Stomach (tissue), 4 donors: Measurements from ENCODE around the gene IFT43.

Experiments used
- EP300 ChIP-seq: sonication (generic); formaldehyde crosslinking; IDR thresholded peaks from one replicate; pipeline ENCODE4 v1.6.1; 2017; ENCODE audit warnings: antibody characterized with exemption
- POLR2A ChIP-seq, 4 donors: fragments of 450-650 bp; IDR thresholded peaks; one replicate each; pipeline ENCODE4 v1.6.1; 2016; ENCODE audit warnings: antibody characterized with exemption in 4 of 4, control low read depth in 2 of 4, mild to moderate bottlenecking in 1 of 4, moderate library complexity in 1 of 4
- POLR2AphosphoS5 ChIP-seq, 3 donors: sonication (generic); formaldehyde crosslinking; IDR thresholded peaks; one replicate each; pipeline ENCODE4 v1.6.1; 2016; ENCODE audit warnings: antibody characterized with exemption in 3 of 3
- TF ChIP-seq, protein P1 (sequence below), 7 experiments: fragments of 450-650 bp in 4 of 7; fragments of 200-600 bp in 3 of 7; sonication (generic) in 3 of 7; IDR thresholded peaks; one replicate each; pipeline ENCODE4 v1.5.1; 2016 to 2019; ENCODE audit warnings: antibody characterized with exemption in 7 of 7, control low read depth in 2 of 7, mild to moderate bottlenecking in 1 of 7

DNA sequence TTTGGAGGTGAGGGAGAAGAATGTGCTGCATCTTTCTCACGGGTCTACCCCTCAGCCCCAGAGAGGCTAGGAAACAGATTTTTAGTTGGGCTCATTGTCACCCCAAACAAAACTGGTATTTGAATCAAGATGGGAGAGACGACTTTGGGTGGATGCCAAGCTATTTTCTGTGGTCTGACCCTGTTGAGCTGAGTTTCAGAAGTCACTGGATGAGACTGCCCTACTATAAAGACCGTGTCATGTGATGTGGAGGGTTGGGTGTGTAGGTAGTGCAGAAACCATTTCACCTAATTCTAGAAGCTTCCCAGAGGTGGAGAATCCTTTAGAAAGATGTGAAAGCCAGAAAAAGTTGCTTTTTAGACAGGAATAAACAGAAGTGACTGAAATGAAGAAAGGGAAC lies 60.2 kb downstream of the IFT43 start:
- no peak for TF ChIP-seq POLR2A (IDR thresholded peaks at IDR 0.05)
- TF ChIP-seq, protein P1, sequence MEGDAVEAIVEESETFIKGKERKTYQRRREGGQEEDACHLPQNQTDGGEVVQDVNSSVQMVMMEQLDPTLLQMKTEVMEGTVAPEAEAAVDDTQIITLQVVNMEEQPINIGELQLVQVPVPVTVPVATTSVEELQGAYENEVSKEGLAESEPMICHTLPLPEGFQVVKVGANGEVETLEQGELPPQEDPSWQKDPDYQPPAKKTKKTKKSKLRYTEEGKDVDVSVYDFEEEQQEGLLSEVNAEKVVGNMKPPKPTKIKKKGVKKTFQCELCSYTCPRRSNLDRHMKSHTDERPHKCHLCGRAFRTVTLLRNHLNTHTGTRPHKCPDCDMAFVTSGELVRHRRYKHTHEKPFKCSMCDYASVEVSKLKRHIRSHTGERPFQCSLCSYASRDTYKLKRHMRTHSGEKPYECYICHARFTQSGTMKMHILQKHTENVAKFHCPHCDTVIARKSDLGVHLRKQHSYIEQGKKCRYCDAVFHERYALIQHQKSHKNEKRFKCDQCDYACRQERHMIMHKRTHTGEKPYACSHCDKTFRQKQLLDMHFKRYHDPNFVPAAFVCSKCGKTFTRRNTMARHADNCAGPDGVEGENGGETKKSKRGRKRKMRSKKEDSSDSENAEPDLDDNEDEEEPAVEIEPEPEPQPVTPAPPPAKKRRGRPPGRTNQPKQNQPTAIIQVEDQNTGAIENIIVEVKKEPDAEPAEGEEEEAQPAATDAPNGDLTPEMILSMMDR (IDR thresholded peaks at IDR 0.05), result no peak
- no peak for TF ChIP-seq EP300
- TF ChIP-seq POLR2AphosphoS5 (IDR thresholded peaks at IDR 0.05), result no peak
